GM18519 (cell line): ENCODE data around the gene IQCM.

Experiments used
- ATAC-seq: cut with Tn5 transposase; IDR thresholded peaks from one replicate; pipeline ENCODE4 v1.9.1; 2021; ENCODE audit warnings: mild to moderate bottlenecking, moderate library complexity; ENCODE audit not compliant: unreplicated experiment, low FRiP score

The IQCM gene

GRCh38 chr4:149713031-149713430 lies 102.6 kb downstream of the IQCM start:
- no peak for ATAC-seq

- no peak for ATAC-seq
These were observed 103.9 kb downstream of the IQCM start for GRCh38 chr4:149711593-149712365.

GRCh38 chr4:149709640-149710039 lies 106.0 kb downstream of the IQCM start:
- no peak for ATAC-seq

- ATAC-seq = no peak
These were observed 107.0 kb downstream of the IQCM start for GRCh38 chr4:149708513-149709130.

- ATAC-seq = no peak
These were observed 107.8 kb downstream of the IQCM start for GRCh38 chr4:149707862-149708261.

GRCh38 chr4:149706942-149707341 lies 108.7 kb downstream of the IQCM start:
- ATAC-seq = no peak

GRCh38 chr4:149702414-149703293 lies 113.0 kb downstream of the IQCM start:
- no peak for ATAC-seq

GRCh38 chr4:149701435-149702156 lies 114.0 kb downstream of the IQCM start:
- no peak for ATAC-seq

GRCh38 chr4:149700272-149700671 lies 115.4 kb downstream of the IQCM start:
- ATAC-seq = no peak

- ATAC-seq = no peak
These were observed 116.0 kb downstream of the IQCM start for GRCh38 chr4:149699642-149700041.

- ATAC-seq = no peak
These were observed 124.9 kb downstream of the IQCM start for GRCh38 chr4:149690726-149691125.

- ATAC-seq = no peak
These were observed 131.1 kb downstream of the IQCM start for GRCh38 chr4:149684516-149684915.

GRCh38 chr4:149676076-149676475 lies 139.6 kb downstream of the IQCM start:
- ATAC-seq = peak; percentile 96

GRCh38 chr4:149645790-149646189 lies 169.9 kb downstream of the IQCM start:
- ATAC-seq = no peak

GRCh38 chr4:149638073-149638472 lies 177.6 kb downstream of the IQCM start:
- ATAC-seq = no peak

- ATAC-seq = no peak
These were observed 181.3 kb downstream of the IQCM start for GRCh38 chr4:149634368-149634767.

- no peak for ATAC-seq
These were observed 184.0 kb downstream of the IQCM start for GRCh38 chr4:149631629-149632028.

GRCh38 chr4:149630064-149630463 lies 185.6 kb downstream of the IQCM start:
- no peak for ATAC-seq

GRCh38 chr4:149605601-149606378 lies 209.9 kb downstream of the IQCM start:
- ATAC-seq = no peak

- no peak for ATAC-seq
These were observed 210.8 kb downstream of the IQCM start for GRCh38 chr4:149604827-149605226.
